ENCODE results near the gene NET1. TPM values are rescaled to one million over a fixed set of nuclear protein-coding genes. Genes with fewer than 3 reads are reported as not detected.

Gene NET1
- total RNA-seq, 1 donor from 2014 or later, result 57.7 TPM

- peaks cover 6% of the 10 kb centered on the region for H3K27me3 Mint-ChIP-seq (ENCODE audit: unreplicated experiment)
- H3K36me3 Mint-ChIP-seq (ENCODE audit: low read depth, unreplicated experiment), result peaks cover 11% of the 10 kb centered on the region
- H3K9me3 Mint-ChIP-seq (ENCODE audit: unreplicated experiment), result no peaks in the 10 kb centered on the region
- no peak overlapping the region for H3K4me3 Mint-ChIP-seq (ENCODE audit: unreplicated experiment)
- H3K27ac Mint-ChIP-seq (ENCODE audit: unreplicated experiment), result peak overlapping the region; percentile 90
- TF ChIP-seq CTCF (IDR thresholded peaks at IDR 0.05; ENCODE audit: unreplicated experiment), result no peak
- no peak for DNase-seq (ENCODE audit: low spot score)
- H3K4me1 Mint-ChIP-seq (ENCODE audit: unreplicated experiment), result peaks cover 45% of the 10 kb centered on the region
Measured at GRCh38 chr10:5461914-5462840, 49.8 kb downstream of the NET1 start.

- Mint-ChIP-seq H3K27ac (ENCODE audit: unreplicated experiment) (peak overlapping the region; percentile 90), H3K36me3 (ENCODE audit: low read depth, unreplicated experiment) (peaks cover 11% of the 10 kb centered on the region), H3K4me3 (ENCODE audit: unreplicated experiment) (no peak overlapping the region), H3K4me1 (ENCODE audit: unreplicated experiment) (peaks cover 50% of the 10 kb centered on the region), H3K9me3 (ENCODE audit: unreplicated experiment) (no peaks in the 10 kb centered on the region), H3K27me3 (ENCODE audit: unreplicated experiment) (peaks cover 8% of the 10 kb centered on the region)
- no peak for DNase-seq (ENCODE audit: low spot score)
- no peak for TF ChIP-seq CTCF (IDR thresholded peaks at IDR 0.05; ENCODE audit: unreplicated experiment)
Measured at GRCh38 chr10:5462841-5463293, 50.5 kb downstream of the NET1 start.

- TF ChIP-seq CTCF (IDR thresholded peaks at IDR 0.05; ENCODE audit: unreplicated experiment), result no peak
- Mint-ChIP-seq H3K27me3 (ENCODE audit: unreplicated experiment) (peaks cover 11% of the 10 kb centered on the region), H3K27ac (ENCODE audit: unreplicated experiment) (no peak overlapping the region), H3K4me3 (ENCODE audit: unreplicated experiment) (no peak overlapping the region), H3K4me1 (ENCODE audit: unreplicated experiment) (peaks cover 51% of the 10 kb centered on the region), H3K9me3 (ENCODE audit: unreplicated experiment) (no peaks in the 10 kb centered on the region), H3K36me3 (ENCODE audit: low read depth, unreplicated experiment) (peaks cover 11% of the 10 kb centered on the region)
- no peak for DNase-seq (ENCODE audit: low spot score)
Measured at GRCh38 chr10:5464546-5464945, 52.2 kb downstream of the NET1 start.

- Mint-ChIP-seq H3K27me3 (ENCODE audit: unreplicated experiment) (peaks cover 9% of the 10 kb centered on the region), H3K27ac (ENCODE audit: unreplicated experiment) (no peak overlapping the region), H3K4me3 (ENCODE audit: unreplicated experiment) (no peak overlapping the region), H3K4me1 (ENCODE audit: unreplicated experiment) (peaks cover 51% of the 10 kb centered on the region), H3K9me3 (ENCODE audit: unreplicated experiment) (no peaks in the 10 kb centered on the region), H3K36me3 (ENCODE audit: low read depth, unreplicated experiment) (peaks cover 11% of the 10 kb centered on the region)
- no peak for TF ChIP-seq CTCF (IDR thresholded peaks at IDR 0.05; ENCODE audit: unreplicated experiment)
- DNase-seq (ENCODE audit: low spot score), result no peak
Measured at GRCh38 chr10:5465976-5466450, 53.7 kb downstream of the NET1 start.

Data from endothelial cell (in vitro differentiated cells).